ENCODE measurements around the gene SNRNP40.
"Not testable (repeated sequence)": the region's sequence is repeated elsewhere in the genome, so short reads cannot be mapped to it uniquely, and the experiment has no call there.

Gene SNRNP40

GRCh38 chr1:31273619-31274018 lies 23.0 kb downstream of the SNRNP40 start:
- DNase-seq = no peak

DNA sequence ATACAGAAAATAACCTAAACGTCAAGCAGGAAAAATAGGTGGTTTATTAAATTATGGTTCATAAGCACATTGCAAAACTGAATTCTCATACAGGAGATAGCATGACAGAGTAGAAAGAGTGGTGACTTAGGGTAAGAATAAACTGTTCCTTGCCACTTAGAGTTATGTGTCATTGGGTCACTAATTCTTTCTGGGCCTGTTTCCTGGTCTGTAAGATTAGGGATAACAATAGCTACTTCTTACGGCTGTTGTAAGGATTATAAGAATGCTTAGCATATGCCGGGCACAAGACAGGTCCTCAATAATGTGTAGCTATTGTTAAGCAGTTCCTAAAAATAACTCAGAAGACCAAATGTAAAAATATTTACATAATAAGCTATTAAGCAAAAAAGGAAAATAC lies 24.2 kb downstream of the SNRNP40 start:
- DNase-seq = no peak

GRCh38 chr1:31266547-31266946 lies 30.0 kb downstream of the SNRNP40 start:
- no peak for DNase-seq

- no peak for DNase-seq
Measured at GRCh38 chr1:31264790-31265386, 31.7 kb downstream of the SNRNP40 start.

GRCh38 chr1:31263408-31263807 lies 33.2 kb downstream of the SNRNP40 start:
- no peak for DNase-seq

GRCh38 chr1:31262393-31262792 lies 34.2 kb downstream of the SNRNP40 start:
- DNase-seq = not testable (repeated sequence)

GRCh38 chr1:31261916-31262315 lies 34.7 kb downstream of the SNRNP40 start:
- no peak for DNase-seq

- DNase-seq = no peak
Measured at GRCh38 chr1:31259746-31260145, 36.8 kb downstream of the SNRNP40 start.

DNA sequence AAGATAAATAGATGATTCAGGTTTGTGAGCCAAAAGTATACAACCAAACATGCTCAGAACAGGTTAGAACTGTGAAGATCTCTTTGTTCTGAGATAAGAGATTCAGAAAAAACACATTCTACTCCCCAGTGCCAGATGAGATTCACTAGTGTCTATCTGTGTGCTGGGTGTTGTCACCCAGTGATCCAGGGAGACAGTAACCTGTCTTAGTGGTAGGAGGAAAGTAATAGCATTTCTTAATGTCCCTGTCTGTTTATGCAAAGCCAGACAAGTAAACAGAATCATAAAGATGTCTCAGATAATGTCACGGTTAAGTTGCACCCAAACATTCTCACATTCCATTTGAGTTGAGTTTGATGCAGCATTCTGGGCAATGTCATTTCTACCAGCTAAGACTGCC lies 38.0 kb downstream of the SNRNP40 start:
- DNase-seq = no peak

DNA sequence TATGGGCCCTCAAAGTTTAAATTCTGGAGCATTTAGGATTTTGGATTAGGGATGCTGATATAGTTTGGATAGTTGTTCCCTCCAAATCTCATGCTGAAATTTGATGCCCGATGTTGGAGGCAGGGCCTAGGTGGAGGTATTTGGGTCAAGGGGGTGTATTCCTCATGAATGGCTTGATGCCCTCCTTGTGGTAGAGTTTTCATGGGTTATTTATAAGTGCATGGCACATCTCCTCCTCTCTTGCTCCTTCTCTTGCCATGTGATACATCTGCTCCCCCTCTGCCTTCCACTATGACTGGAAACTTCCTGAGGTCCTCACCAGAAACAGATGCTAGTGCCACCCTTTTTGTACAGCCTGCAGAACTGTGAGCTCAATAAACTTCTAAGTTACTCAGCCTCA lies 39.4 kb downstream of the SNRNP40 start:
- DNase-seq = no peak

DNA sequence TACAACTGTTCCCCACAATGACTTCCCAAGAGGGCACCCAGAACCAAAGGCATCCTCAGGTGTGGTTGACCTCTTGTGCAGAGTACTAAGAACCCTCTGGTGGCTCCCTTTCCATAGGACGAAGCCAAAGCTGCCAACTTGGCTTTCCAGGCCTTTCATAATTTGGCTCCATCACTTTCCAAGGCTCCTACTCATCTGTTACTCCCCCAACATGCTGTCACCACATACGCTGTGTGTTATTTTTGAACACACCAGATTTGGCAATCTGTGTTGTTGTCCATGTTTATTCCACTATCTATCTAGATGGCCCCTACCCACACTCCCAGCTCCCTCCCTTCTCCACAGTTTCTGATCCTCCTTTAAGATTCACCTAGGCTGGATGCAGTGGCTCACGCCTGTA lies 46.7 kb downstream of the SNRNP40 start:
- DNase-seq = no peak

GRCh38 chr1:31248276-31248675 lies 48.3 kb downstream of the SNRNP40 start:
- no peak for DNase-seq

- no peak for DNase-seq
Measured at GRCh38 chr1:31244326-31244725, 52.3 kb downstream of the SNRNP40 start.

GRCh38 chr1:31243501-31244286 lies 52.9 kb downstream of the SNRNP40 start:
- DNase-seq = no peak

- peak; percentile 47 for DNase-seq
Measured at GRCh38 chr1:31241321-31241720, 55.3 kb downstream of the SNRNP40 start.

DNA sequence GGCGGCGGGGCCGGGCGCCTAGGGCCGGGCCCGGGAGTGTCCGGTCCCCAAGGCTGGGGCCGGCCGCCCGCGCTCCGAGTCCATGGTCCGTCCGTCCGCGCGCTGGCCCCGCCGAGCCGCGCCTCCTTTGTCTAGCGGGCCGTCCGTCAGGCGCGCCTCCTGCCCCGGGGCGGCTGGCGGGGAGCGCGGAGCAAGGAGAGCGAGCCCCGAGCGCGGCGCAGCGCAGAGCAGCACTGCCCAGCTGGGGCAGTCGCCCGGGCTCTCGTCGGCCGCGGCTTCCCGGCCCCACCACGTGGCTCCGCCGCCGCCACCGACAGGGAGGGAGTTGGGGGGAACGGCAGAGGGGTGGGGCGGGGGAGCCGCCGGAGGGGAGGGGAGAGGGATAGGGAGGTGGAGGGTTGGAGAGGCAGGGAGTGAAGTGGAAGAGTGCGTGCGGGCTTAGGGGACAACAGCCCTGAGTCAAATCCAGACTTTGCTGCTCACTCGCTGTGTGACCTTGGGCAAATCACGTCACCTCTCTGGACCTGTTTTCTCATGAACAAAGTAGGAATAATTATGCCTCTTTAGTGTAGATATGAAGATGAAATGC lies 56.8 kb downstream of the SNRNP40 start, which contains the start of gene NKAIN1:
NKAIN1 (minus strand) TSS at position 235 of the 589 bp plus-strand sequence. CDS start 340 bp downstream, outside the sequence.
- no peak for DNase-seq

GRCh38 chr1:31238986-31239613 lies 57.5 kb downstream of the SNRNP40 start:
- no peak for DNase-seq

DNA sequence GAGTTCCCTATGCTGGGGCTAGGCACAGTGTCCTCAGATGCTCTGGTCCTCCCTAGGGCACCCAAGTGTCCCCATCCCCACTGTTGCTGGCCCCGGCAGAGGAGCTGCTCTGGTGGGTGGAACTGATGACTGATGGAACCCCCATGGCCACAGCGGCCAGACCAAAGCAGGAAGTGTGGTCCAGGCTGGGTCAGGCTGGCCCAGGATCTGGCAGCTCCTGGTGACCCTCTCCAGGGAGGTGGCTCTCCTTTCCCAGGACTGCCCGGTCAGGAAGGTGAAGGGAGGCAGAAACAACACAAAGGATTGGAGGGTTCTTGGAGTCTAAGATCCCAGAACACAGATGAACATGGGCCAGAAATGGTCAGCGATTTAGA lies 58.0 kb downstream of the SNRNP40 start:
- DNase-seq = no peak

DNA sequence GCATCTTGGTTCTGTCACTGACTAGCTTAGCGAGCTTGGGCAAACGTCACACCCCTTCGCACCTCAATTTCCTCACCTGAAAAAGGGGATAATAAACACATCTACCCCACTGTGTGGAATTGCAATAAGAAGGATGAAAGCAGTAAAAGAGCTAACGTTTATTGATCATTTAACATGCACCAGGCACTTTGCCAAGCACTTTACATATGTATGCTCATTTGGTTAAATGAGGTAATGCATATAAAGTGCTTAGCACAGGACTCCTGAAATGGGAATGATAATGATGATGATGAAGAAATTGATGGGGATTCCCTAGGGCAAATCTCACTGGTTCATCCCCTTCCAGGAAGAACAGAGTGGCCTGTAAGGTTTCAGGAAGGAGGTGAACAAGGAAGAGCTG lies 61.7 kb downstream of the SNRNP40 start:
- no peak for DNase-seq

- no peak for DNase-seq
Measured at GRCh38 chr1:31234123-31234708, 62.4 kb downstream of the SNRNP40 start.

- no peak for DNase-seq
Measured at GRCh38 chr1:31232689-31233088, 63.9 kb downstream of the SNRNP40 start.

DNA sequence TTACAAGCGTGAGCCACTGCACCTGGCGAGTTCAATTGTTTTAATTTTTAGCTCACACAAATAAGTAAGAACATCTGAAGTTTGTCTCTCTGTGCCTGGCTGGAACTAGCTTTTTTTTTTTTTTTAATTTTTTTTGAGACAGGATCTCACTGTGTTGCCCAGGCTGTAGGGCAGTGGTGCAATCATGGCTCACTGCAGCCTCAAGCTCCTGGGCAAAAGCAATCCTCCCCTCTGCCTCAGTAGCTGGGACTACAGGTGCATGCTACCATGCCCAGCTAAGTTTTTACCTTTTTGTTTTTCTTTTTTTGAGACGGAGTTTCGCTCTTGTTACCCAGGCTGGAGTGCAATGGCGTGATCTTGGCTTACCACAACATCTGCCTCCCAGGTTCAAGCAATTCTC lies 64.8 kb downstream of the SNRNP40 start:
- DNase-seq = no peak

- DNase-seq = no peak
Measured at GRCh38 chr1:31230378-31230777, 66.2 kb downstream of the SNRNP40 start.

Measured in MV-4-11 (cell line).